ENCODE data around the gene BABAM1. TPM values are rescaled to one million over a fixed set of nuclear protein-coding genes. Genes with fewer than 3 reads are reported as not detected.

BABAM1 gene
- total RNA-seq, 1 donor from 2014 or later, result 125 TPM

GRCh38 chr19:17243211-17243829 lies 23.9 kb upstream of the BABAM1 start:
- no peak for TF ChIP-seq CTCF (conservative IDR thresholded peaks at IDR 0.05; ENCODE audit: low read depth, low read length)
- DNase-seq (ENCODE audit: low read depth), result no peak
- H3K4me3 ChIP-seq (ENCODE audit: low read depth, low read length), result peak overlapping the region; percentile 73

GRCh38 chr19:17243830-17244617 lies 23.2 kb upstream of the BABAM1 start:
- DNase-seq (ENCODE audit: low read depth), result no peak
- H3K4me3 ChIP-seq (ENCODE audit: low read depth, low read length), result peak overlapping the region; percentile 73
- TF ChIP-seq CTCF (conservative IDR thresholded peaks at IDR 0.05; ENCODE audit: low read depth, low read length), result no peak

GRCh38 chr19:17244618-17245534 lies 22.4 kb upstream of the BABAM1 start:
- no peak for TF ChIP-seq CTCF (conservative IDR thresholded peaks at IDR 0.05; ENCODE audit: low read depth, low read length)
- DNase-seq (ENCODE audit: low read depth), result no peak
- peak overlapping the region; percentile 73 for H3K4me3 ChIP-seq (ENCODE audit: low read depth, low read length)

GRCh38 chr19:17245535-17245984 lies 21.7 kb upstream of the BABAM1 start, which contains the start of gene NR2F6:
TSS of gene NR2F6 (minus strand) at chr19:17245919. CDS start at chr19:17245220, 699 bp downstream.
- peak within 1 kb of the TSS; percentile 73 for H3K4me3 ChIP-seq (ENCODE audit: low read depth, low read length)
- DNase-seq (ENCODE audit: low read depth), result no peak
- TF ChIP-seq CTCF (conservative IDR thresholded peaks at IDR 0.05; ENCODE audit: low read depth, low read length), result no peak

- DNase-seq (ENCODE audit: low read depth), result no peak
- TF ChIP-seq CTCF (conservative IDR thresholded peaks at IDR 0.05; ENCODE audit: low read depth, low read length), result no peak
- H3K4me3 ChIP-seq (ENCODE audit: low read depth, low read length), result peak overlapping the region; percentile 54
Observed at GRCh38 chr19:17246681-17247425, 20.4 kb upstream of the BABAM1 start.
